Measurements from ENCODE around the gene C10orf71.

C10orf71 gene

DNA sequence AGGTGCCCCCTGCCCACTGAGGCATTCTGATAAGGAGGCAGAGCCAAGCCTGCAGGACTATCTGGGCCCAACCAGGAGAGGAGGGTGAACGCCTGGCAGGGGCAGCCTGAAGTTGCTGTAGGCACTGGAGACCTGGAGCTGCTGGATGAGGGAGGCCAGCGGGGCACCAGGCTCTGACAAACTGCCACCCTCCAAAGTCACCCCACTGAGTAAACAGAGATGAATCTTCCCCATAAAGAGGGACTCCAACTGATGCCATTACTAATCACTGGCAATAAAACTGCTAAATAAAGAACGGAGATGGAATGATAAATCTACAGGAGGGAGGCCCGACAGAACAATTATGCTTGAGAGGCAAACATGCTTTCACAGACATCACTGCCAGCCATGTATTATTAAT lies 52.7 kb downstream of the C10orf71 start:
- Histone ChIP-seq H3K4me1 (ENCODE audit: insufficient read depth, low read length) (no peaks in the 10 kb centered on the region), H3K79me2 (ENCODE audit: insufficient read depth, low read length) (no peaks in the 10 kb centered on the region), H3K27ac (ENCODE audit: low read length) (no peak overlapping the region), H2AFZ (ENCODE audit: low read depth, low read length) (no peak overlapping the region), H3K4me2 (ENCODE audit: insufficient read depth, low read length) (no peak overlapping the region), H3K9ac (ENCODE audit: low read depth, low read length) (no peak overlapping the region), H3K27me3 (ENCODE audit: insufficient read depth, low read length, poor library complexity) (no peaks in the 10 kb centered on the region), H3K36me3 (ENCODE audit: insufficient read depth, low read length) (no peaks in the 10 kb centered on the region), H3K4me3 (ENCODE audit: low read depth in 1 of 2, low read length in 2 of 2) (no peak overlapping the region), H3K9me3 (ENCODE audit: insufficient read depth, low read length, severe bottlenecking) (peaks cover 5% of the 10 kb centered on the region), H4K20me1 (ENCODE audit: insufficient read depth, low read length) (no peaks in the 10 kb centered on the region)
- DNase-seq (no peak), ATAC-seq (ENCODE audit: insufficient read depth, low read depth) (no peak)
- TF ChIP-seq, protein P1, sequence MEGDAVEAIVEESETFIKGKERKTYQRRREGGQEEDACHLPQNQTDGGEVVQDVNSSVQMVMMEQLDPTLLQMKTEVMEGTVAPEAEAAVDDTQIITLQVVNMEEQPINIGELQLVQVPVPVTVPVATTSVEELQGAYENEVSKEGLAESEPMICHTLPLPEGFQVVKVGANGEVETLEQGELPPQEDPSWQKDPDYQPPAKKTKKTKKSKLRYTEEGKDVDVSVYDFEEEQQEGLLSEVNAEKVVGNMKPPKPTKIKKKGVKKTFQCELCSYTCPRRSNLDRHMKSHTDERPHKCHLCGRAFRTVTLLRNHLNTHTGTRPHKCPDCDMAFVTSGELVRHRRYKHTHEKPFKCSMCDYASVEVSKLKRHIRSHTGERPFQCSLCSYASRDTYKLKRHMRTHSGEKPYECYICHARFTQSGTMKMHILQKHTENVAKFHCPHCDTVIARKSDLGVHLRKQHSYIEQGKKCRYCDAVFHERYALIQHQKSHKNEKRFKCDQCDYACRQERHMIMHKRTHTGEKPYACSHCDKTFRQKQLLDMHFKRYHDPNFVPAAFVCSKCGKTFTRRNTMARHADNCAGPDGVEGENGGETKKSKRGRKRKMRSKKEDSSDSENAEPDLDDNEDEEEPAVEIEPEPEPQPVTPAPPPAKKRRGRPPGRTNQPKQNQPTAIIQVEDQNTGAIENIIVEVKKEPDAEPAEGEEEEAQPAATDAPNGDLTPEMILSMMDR (IDR thresholded peaks at IDR 0.05; ENCODE audit: borderline replicate concordance, extremely low read depth, low read length, poor library complexity, severe bottlenecking), result no peak
- TF ChIP-seq EZH2 (IDR thresholded peaks at IDR 0.05; ENCODE audit: borderline replicate concordance, low read depth, low read length, severe bottlenecking), result no peak

DNA sequence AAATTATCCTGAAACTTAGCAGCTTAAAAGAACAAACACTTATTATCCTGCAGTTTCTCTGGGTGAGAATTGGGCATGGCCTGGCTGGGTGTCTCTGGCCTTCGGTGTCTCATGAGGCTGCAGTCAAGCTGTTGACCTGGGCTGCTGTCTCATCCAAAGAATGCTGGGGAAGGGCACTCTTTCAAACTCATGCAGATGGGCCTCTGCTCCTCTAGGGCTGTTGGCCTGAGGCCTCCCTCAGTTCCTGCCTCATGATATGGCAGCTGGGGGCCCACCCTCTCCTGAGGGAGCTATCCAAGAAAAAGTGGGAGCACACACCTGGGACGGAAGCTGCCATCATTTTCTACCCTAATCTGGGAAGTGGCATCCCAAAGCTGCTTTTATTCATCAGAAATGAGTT lies 53.4 kb downstream of the C10orf71 start:
- no peaks in the 10 kb centered on the region for H3K79me2 ChIP-seq (ENCODE audit: insufficient read depth, low read length)
- TF ChIP-seq, protein P1 (IDR thresholded peaks at IDR 0.05; ENCODE audit: borderline replicate concordance, extremely low read depth, low read length, poor library complexity, severe bottlenecking), result no peak
- no peak for TF ChIP-seq EZH2 (IDR thresholded peaks at IDR 0.05; ENCODE audit: borderline replicate concordance, low read depth, low read length, severe bottlenecking)
- H2AFZ ChIP-seq (ENCODE audit: low read depth, low read length), result no peak overlapping the region
- no peaks in the 10 kb centered on the region for H4K20me1 ChIP-seq (ENCODE audit: insufficient read depth, low read length)
- no peaks in the 10 kb centered on the region for H3K36me3 ChIP-seq (ENCODE audit: insufficient read depth, low read length)
- ATAC-seq (ENCODE audit: insufficient read depth, low read depth) (no peak), DNase-seq (no peak)
- H3K4me2 ChIP-seq (ENCODE audit: insufficient read depth, low read length), result no peak overlapping the region
- H3K27me3 ChIP-seq (ENCODE audit: insufficient read depth, low read length, poor library complexity), result no peaks in the 10 kb centered on the region
- H3K27ac ChIP-seq (ENCODE audit: low read length), result no peak overlapping the region
- H3K9ac ChIP-seq (ENCODE audit: low read depth, low read length), result no peak overlapping the region
- peaks cover 5% of the 10 kb centered on the region for H3K9me3 ChIP-seq (ENCODE audit: insufficient read depth, low read length, severe bottlenecking)
- H3K4me1 ChIP-seq (ENCODE audit: insufficient read depth, low read length), result no peaks in the 10 kb centered on the region
- H3K4me3 ChIP-seq (ENCODE audit: low read depth in 1 of 2, low read length in 2 of 2), result no peak overlapping the region

DNA sequence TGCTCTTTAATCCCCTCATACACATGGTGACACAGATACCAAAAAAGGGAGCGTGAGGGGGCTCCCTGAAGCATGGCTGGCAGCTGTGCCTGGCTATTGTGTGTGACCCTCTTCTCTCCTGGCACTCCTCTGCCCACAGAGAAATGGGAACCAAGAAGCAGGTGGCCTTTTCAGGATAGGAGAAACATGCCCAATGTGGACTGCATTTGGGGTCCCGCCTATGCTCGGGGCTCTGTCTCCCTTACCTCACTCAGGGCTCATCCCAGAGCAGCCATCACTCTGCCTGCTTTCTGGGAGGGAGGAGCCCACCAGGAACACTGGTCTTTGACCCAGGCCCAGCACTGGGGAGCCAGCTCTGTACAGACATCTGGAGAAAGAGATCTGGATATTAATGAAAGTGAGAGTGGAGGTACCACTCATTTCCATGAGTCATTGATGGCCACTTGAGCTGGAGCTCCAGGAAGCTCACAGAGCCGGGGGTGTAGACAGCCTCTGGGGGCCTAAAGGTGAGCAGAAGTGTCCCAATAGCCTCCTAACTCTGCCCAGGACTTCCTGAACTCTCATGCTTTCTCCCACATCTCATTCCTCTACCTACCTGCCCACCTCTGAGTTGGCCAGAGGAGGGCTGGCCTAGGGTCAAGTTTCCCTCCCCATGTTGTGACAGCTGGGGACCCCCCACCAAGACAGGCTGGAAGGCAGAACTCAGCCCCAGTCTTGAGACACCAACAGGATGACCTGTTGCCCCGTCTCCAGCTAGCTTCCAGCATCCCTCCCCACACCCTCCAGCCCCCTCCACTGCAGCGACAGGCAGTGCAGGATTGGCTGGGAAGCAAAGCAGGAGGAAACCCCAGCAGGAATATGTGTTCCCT lies 54.3 kb downstream of the C10orf71 start:
- no peaks in the 10 kb centered on the region for H4K20me1 ChIP-seq (ENCODE audit: insufficient read depth, low read length)
- DNase-seq (no peak), ATAC-seq (ENCODE audit: insufficient read depth, low read depth) (no peak)
- peaks cover 5% of the 10 kb centered on the region for H3K9me3 ChIP-seq (ENCODE audit: insufficient read depth, low read length, severe bottlenecking)
- no peak overlapping the region for H3K27ac ChIP-seq (ENCODE audit: low read length)
- H3K79me2 ChIP-seq (ENCODE audit: insufficient read depth, low read length), result no peaks in the 10 kb centered on the region
- no peak for TF ChIP-seq EZH2 (IDR thresholded peaks at IDR 0.05; ENCODE audit: borderline replicate concordance, low read depth, low read length, severe bottlenecking)
- TF ChIP-seq, protein P1 (IDR thresholded peaks at IDR 0.05; ENCODE audit: borderline replicate concordance, extremely low read depth, low read length, poor library complexity, severe bottlenecking), result no peak
- H3K9ac ChIP-seq (ENCODE audit: low read depth, low read length), result no peak overlapping the region
- no peak overlapping the region for H3K4me3 ChIP-seq (ENCODE audit: low read depth in 1 of 2, low read length in 2 of 2)
- H3K4me1 ChIP-seq (ENCODE audit: insufficient read depth, low read length), result no peaks in the 10 kb centered on the region
- no peaks in the 10 kb centered on the region for H3K36me3 ChIP-seq (ENCODE audit: insufficient read depth, low read length)
- H3K4me2 ChIP-seq (ENCODE audit: insufficient read depth, low read length), result no peak overlapping the region
- H3K27me3 ChIP-seq (ENCODE audit: insufficient read depth, low read length, poor library complexity), result no peaks in the 10 kb centered on the region
- H2AFZ ChIP-seq (ENCODE audit: low read depth, low read length), result no peak overlapping the region
